ENCODE data around the gene INPP5A.

DNA sequence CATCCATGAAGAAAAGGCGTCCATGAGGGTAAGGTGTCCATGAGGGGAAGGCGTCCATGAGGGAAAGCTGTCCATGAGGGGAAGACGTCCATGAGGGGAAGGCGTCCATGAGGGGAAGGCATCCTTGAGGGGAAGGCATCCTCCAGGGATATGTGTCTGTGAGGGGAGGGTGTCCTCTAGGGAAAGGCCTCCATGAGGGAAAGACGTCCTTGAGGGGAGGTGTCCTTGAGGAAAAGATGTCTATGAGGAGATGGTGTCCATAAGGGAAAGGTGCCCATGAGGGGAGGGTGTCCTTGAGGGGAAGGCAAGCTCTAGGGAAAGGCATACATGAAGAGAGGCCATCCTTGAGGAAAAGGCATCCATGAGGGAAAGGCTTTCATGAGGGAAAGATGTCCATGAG, 92.6 kb downstream of the INPP5A start:
- TF ChIP-seq, protein P1, sequence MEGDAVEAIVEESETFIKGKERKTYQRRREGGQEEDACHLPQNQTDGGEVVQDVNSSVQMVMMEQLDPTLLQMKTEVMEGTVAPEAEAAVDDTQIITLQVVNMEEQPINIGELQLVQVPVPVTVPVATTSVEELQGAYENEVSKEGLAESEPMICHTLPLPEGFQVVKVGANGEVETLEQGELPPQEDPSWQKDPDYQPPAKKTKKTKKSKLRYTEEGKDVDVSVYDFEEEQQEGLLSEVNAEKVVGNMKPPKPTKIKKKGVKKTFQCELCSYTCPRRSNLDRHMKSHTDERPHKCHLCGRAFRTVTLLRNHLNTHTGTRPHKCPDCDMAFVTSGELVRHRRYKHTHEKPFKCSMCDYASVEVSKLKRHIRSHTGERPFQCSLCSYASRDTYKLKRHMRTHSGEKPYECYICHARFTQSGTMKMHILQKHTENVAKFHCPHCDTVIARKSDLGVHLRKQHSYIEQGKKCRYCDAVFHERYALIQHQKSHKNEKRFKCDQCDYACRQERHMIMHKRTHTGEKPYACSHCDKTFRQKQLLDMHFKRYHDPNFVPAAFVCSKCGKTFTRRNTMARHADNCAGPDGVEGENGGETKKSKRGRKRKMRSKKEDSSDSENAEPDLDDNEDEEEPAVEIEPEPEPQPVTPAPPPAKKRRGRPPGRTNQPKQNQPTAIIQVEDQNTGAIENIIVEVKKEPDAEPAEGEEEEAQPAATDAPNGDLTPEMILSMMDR (IDR thresholded peaks at IDR 0.05), result no peak
- TF ChIP-seq POLR2AphosphoS5 (IDR thresholded peaks at IDR 0.05) (no peak), POLR2A (IDR thresholded peaks at IDR 0.05) (no peak)
